K562 (cell line): ENCODE data around the gene CCNL2.

Experiments
- HDAC2 ChIP-seq: fragments of 450-650 bp; IDR thresholded peaks from 2 replicates; pipeline ENCODE4 v1.6.1; 2016; ENCODE audit warnings: mild to moderate bottlenecking
- SP1 ChIP-seq: sonication (generic); formaldehyde crosslinking; IDR thresholded peaks from 2 replicates; pipeline ENCODE4 v1.8.1; 2022; ENCODE audit warnings: mild to moderate bottlenecking, missing genetic modification reagents
- ZBTB43 ChIP-seq: sonication (generic); formaldehyde crosslinking; IDR thresholded peaks from 2 replicates; pipeline ENCODE4 v1.8.0; 2023; ENCODE audit warnings: mild to moderate bottlenecking, missing genetic modification reagents

GRCh38 chr1:1394116-1394515 lies 5.0 kb downstream of the CCNL2 start:
- no peak for TF ChIP-seq ZBTB43 (CRISPR knock-in tag)
- no peak for TF ChIP-seq HDAC2
- TF ChIP-seq SP1 (CRISPR knock-in tag): no peak
